GM21526 (cell line): ENCODE results near the gene RSRC2.
"Not testable (repeated sequence)": the region's sequence is repeated elsewhere in the genome, so short reads cannot be mapped to it uniquely, and the experiment has no call there.

Experiments used
- ATAC-seq: cut with Tn5 transposase; IDR thresholded peaks from one replicate; pipeline ENCODE4 v1.9.1; 2021; ENCODE audit warnings: moderate library complexity; ENCODE audit not compliant: unreplicated experiment, low FRiP score

The RSRC2 gene

GRCh38 chr12:122487807-122488206 is 38.9 kb downstream of the RSRC2 start:
- ATAC-seq = not testable (repeated sequence)

- no peak for ATAC-seq
Measured at GRCh38 chr12:122486805-122487426, 39.8 kb downstream of the RSRC2 start.

- ATAC-seq = not testable (repeated sequence)
Measured at GRCh38 chr12:122486360-122486759, 40.4 kb downstream of the RSRC2 start.

GRCh38 chr12:122484385-122484784 is 42.4 kb downstream of the RSRC2 start:
- ATAC-seq = not testable (repeated sequence)

- no peak for ATAC-seq
Measured at GRCh38 chr12:122483969-122484368, 42.8 kb downstream of the RSRC2 start.

- ATAC-seq = no peak
Measured at GRCh38 chr12:122481861-122482260, 44.9 kb downstream of the RSRC2 start.

GRCh38 chr12:122480753-122481152 is 46.0 kb downstream of the RSRC2 start:
- ATAC-seq = no peak

GRCh38 chr12:122474324-122474716 is 52.4 kb downstream of the RSRC2 start:
- ATAC-seq = no peak

- ATAC-seq = no peak
Measured at GRCh38 chr12:122473543-122474323, 53.0 kb downstream of the RSRC2 start.

- no peak for ATAC-seq
Measured at GRCh38 chr12:122471324-122472226, 55.2 kb downstream of the RSRC2 start.

- not testable (repeated sequence) for ATAC-seq
Measured at GRCh38 chr12:122470576-122470975, 56.2 kb downstream of the RSRC2 start.

- ATAC-seq = not testable (repeated sequence)
Measured at GRCh38 chr12:122469856-122470255, 56.9 kb downstream of the RSRC2 start.

GRCh38 chr12:122467983-122468382 is 58.8 kb downstream of the RSRC2 start:
- no peak for ATAC-seq

GRCh38 chr12:122464317-122465042 is 62.3 kb downstream of the RSRC2 start:
- not testable (repeated sequence) for ATAC-seq

- ATAC-seq = no peak
Measured at GRCh38 chr12:122460641-122461040, 66.1 kb downstream of the RSRC2 start.

GRCh38 chr12:122460061-122460460 is 66.7 kb downstream of the RSRC2 start:
- no peak for ATAC-seq

GRCh38 chr12:122459211-122459610 is 67.5 kb downstream of the RSRC2 start:
- ATAC-seq = no peak

GRCh38 chr12:122458105-122459035 is 68.4 kb downstream of the RSRC2 start:
- no peak for ATAC-seq

GRCh38 chr12:122457627-122458026 is 69.1 kb downstream of the RSRC2 start:
- no peak for ATAC-seq
